ENCODE results near the gene NDRG3.

The NDRG3 gene

DNA sequence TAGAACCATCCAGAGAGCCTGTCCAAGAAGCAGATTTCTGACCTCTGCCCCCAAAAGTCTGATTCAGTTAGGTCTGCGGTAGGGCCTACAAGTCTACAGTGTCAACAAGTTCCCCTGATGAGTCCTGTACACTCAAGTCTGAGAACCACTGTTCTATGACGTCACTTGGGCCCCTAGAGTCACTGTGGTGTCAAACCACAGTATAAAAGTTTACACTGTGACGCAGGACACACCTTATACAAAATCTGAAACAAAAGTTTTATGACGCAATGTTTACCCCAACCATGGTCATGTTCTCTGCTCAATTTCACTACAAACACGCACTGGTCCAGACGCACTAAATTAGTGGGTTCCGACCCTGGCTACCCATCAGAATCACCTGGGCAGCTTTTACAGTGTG is 117.8 kb downstream of the NDRG3 start:
- no peak for DNase-seq (ENCODE audit: insufficient read length, low spot score)
- FAIRE-seq = no peak
- TF ChIP-seq, protein P1, sequence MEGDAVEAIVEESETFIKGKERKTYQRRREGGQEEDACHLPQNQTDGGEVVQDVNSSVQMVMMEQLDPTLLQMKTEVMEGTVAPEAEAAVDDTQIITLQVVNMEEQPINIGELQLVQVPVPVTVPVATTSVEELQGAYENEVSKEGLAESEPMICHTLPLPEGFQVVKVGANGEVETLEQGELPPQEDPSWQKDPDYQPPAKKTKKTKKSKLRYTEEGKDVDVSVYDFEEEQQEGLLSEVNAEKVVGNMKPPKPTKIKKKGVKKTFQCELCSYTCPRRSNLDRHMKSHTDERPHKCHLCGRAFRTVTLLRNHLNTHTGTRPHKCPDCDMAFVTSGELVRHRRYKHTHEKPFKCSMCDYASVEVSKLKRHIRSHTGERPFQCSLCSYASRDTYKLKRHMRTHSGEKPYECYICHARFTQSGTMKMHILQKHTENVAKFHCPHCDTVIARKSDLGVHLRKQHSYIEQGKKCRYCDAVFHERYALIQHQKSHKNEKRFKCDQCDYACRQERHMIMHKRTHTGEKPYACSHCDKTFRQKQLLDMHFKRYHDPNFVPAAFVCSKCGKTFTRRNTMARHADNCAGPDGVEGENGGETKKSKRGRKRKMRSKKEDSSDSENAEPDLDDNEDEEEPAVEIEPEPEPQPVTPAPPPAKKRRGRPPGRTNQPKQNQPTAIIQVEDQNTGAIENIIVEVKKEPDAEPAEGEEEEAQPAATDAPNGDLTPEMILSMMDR (IDR thresholded peaks at IDR 0.05; ENCODE audit: insufficient read depth, missing control alignments) = no peak

GRCh38 chr20:36624944-36625324 is 121.0 kb downstream of the NDRG3 start:
- FAIRE-seq (no peak), DNase-seq (ENCODE audit: insufficient read length, low spot score) (no peak)
- TF ChIP-seq, protein P1 (IDR thresholded peaks at IDR 0.05; ENCODE audit: insufficient read depth, missing control alignments) = no peak

DNA sequence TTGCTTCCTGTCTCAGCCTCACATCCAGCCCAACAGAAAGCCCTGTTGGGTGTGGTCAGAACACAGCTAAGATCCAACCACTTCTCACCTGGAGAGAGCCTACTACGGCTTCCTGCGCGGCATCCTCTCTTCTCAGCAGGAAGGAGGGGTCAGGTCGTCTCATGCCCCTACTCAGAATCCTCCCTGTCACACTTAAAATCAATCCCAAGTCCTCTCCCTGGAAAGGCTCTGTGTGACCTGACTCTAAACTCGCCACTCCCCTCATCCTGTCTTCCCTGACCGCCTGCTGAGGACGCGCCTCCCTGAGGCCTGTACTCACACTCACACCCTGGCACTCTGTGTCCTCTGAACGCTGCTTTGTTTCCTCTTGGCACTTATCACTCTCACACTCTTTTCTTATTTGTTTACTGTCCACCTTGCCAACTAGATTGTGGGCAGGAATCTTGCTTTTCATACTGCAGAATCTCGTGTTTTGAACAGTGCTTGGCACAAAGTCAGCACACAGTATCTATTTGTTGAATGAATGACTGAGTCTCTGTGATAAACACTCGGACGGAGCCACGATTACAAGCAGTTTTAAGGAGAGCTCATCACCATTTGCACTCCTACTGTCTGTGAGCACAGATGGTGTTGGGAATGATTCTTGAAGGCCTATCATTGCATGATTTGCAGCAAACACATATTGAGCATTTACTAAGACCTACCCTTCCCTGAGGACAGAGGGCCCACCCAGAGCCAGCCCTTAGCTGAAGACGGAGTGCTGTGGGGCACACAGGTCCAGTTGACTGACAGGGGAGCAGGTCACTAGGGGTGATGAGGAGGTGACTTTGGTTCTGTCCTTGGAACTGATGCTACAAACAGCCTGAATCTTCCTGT is 121.6 kb downstream of the NDRG3 start:
- TF ChIP-seq, protein P1 (IDR thresholded peaks at IDR 0.05; ENCODE audit: insufficient read depth, missing control alignments) = no peak
- DNase-seq (ENCODE audit: insufficient read length, low spot score) = no peak

GRCh38 chr20:36623444-36623843 is 122.4 kb downstream of the NDRG3 start:
- no peak for FAIRE-seq
- DNase-seq (ENCODE audit: insufficient read length, low spot score) = no peak
- TF ChIP-seq, protein P1 (IDR thresholded peaks at IDR 0.05; ENCODE audit: insufficient read depth, missing control alignments) = no peak

More for the DNA sequence above, 121.6 kb downstream of the NDRG3 start:
- FAIRE-seq = no peak

GRCh38 chr20:36620917-36621316 is 125.0 kb downstream of the NDRG3 start:
- FAIRE-seq = no peak

GRCh38 chr20:36614781-36615557 is 130.9 kb downstream of the NDRG3 start:
- FAIRE-seq (no peak), DNase-seq (ENCODE audit: insufficient read length, low spot score) (no peak)
- TF ChIP-seq, protein P1 (IDR thresholded peaks at IDR 0.05; ENCODE audit: insufficient read depth, missing control alignments) = no peak

More at GRCh38 chr20:36620917-36621316, 125.0 kb downstream of the NDRG3 start:
- TF ChIP-seq, protein P1 (IDR thresholded peaks at IDR 0.05; ENCODE audit: insufficient read depth, missing control alignments) = no peak
- no peak for DNase-seq (ENCODE audit: insufficient read length, low spot score)
